GM12878 (cell line): Measurements from ENCODE around the gene MST1R. TPM values are rescaled to one million over a fixed set of nuclear protein-coding genes. Genes with fewer than 3 reads are reported as not detected.

Experiments
- ATAC-seq: fragments of 200-7000 bp; cut with Tn5 transposase; 3 replicates; pipeline ENCODE4 v1.9.1; 2020; ENCODE audit warnings: mild to moderate bottlenecking, moderate library complexity
- BruUV-seq: library from RNA; stranded (reverse); fragments of 400-500 nt; replicated peaks from 2 replicates; lab custom pipeline; 2021; lab: Mats Ljungman, UMichigan
- CTCF ChIA-PET: fragments of 300-600 bp; sonication (Branson Sonifier 250); formaldehyde crosslinking; extraction: SDS; loops from one replicate; lab custom pipeline; 2021; ENCODE audit warnings: inconsistent platforms; lab: Yijun Ruan, JAX
- POLR2A ChIA-PET: fragments of 350-600 bp; formaldehyde crosslinking; extraction: SDS; loops from one replicate; lab custom pipeline; 2021; ENCODE audit warnings: inconsistent platforms; lab: Charles Lee
- RAD21 ChIA-PET: fragments of 300-600 bp; sonication (Branson Sonifier 250); formaldehyde crosslinking; loops from one replicate; lab custom pipeline; 2023; ENCODE audit warnings: antibody characterized with exemption; ENCODE audit not compliant: unreplicated experiment; lab: Charles Lee
- SMC1A ChIA-PET: fragments of 300-600 bp; sonication (Branson Sonifier 250); formaldehyde crosslinking; loops from one replicate; lab custom pipeline; 2023; ENCODE audit not compliant: unreplicated experiment, uncharacterized antibody; lab: Charles Lee
- DNase-seq: peaks from one replicate; pipeline ENCODE4 v3.0.0-alpha.2; 2011; ENCODE audit warnings: low read depth, low spot score
- FAIRE-seq: peaks from 3 replicates; lab custom pipeline; 2011; peaks lifted over from hg19 to GRCh38; lab: Jason Lieb, UNC
- H2AFZ ChIP-seq: 2 replicates; pipeline ENCODE4 v1.6.0; 2011; ENCODE audit warnings: low read depth, low read length, control low read depth; ENCODE audit not compliant: control insufficient read depth
- H3K27ac ChIP-seq: 2 replicates; pipeline ENCODE4 v1.5.1; 2011; ENCODE audit warnings: control low read depth; ENCODE audit not compliant: control insufficient read depth, insufficient read depth
- H3K27me3 ChIP-seq, 2 experiments: replicated peaks in 1 of 2; 2 replicates each; pipeline versions ENCODE4 v1.6.0 to v1.6.1; 2011; ENCODE audit warnings: low read length in 1 of 2; ENCODE audit not compliant: control insufficient read depth in 2 of 2, insufficient read depth in 2 of 2
- H3K36me3 ChIP-seq, 2 experiments: 2 replicates each; pipeline ENCODE4 v1.5.1; 2011; ENCODE audit warnings: low read length in 1 of 2; ENCODE audit not compliant: control insufficient read depth in 2 of 2, insufficient read depth in 2 of 2
- H3K4me1 ChIP-seq: 2 replicates; pipeline ENCODE4 v1.6.1; 2011; ENCODE audit warnings: mild to moderate bottlenecking, low read length, moderate library complexity, mixed read lengths; ENCODE audit not compliant: control insufficient read depth, insufficient read depth
- H3K4me2 ChIP-seq: 2 replicates; pipeline ENCODE4 v1.6.0; 2011; ENCODE audit warnings: control low read depth; ENCODE audit not compliant: control insufficient read depth, insufficient read depth
- H3K4me3 ChIP-seq: fragments of 200-600 bp; sonication (generic); 2 replicates; pipeline ENCODE4 v1.5.1; 2016
- H3K79me2 ChIP-seq: 2 replicates; pipeline ENCODE4 v1.6.0; 2011; ENCODE audit warnings: low read length; ENCODE audit not compliant: control insufficient read depth, insufficient read depth
- H3K9ac ChIP-seq: 2 replicates; pipeline ENCODE4 v1.8.0; 2011; ENCODE audit warnings: low read length, control low read depth, mixed read lengths; ENCODE audit not compliant: control insufficient read depth, insufficient read depth
- H3K9me3 ChIP-seq: replicated peaks from 3 replicates; pipeline ENCODE4 v1.5.1; 2011; ENCODE audit warnings: mild to moderate bottlenecking, low read length; ENCODE audit not compliant: control insufficient read depth, insufficient read depth
- H4K20me1 ChIP-seq: 2 replicates; pipeline ENCODE4 v1.6.0; 2011; ENCODE audit not compliant: control insufficient read depth, insufficient read depth
- CHD1 ChIP-seq: IDR thresholded peaks from 2 replicates; pipeline ENCODE4 v1.6.1; 2012; ENCODE audit warnings: low read depth, low read length, improper control_type of control experiment
- CHD2 ChIP-seq: IDR thresholded peaks from 2 replicates; pipeline ENCODE4 v1.6.1; 2011; ENCODE audit warnings: low read depth, low read length, improper control_type of control experiment, borderline replicate concordance
- FOS ChIP-seq: IDR thresholded peaks from 3 replicates; pipeline ENCODE4 v1.6.1; 2011; ENCODE audit warnings: borderline replicate concordance; ENCODE audit not compliant: insufficient read length; ENCODE audit errors: extremely low read depth
- GATAD2B ChIP-seq: fragments of 450-650 bp; conservative IDR thresholded peaks from 2 replicates; pipeline ENCODE4 v1.6.1; 2017; ENCODE audit warnings: low read depth, mild to moderate bottlenecking, moderate library complexity
- MTA2 ChIP-seq: fragments of 450-650 bp; IDR thresholded peaks from 2 replicates; pipeline ENCODE4 v1.6.1; 2016; ENCODE audit warnings: low read depth, mild to moderate bottlenecking, moderate library complexity
- NFXL1 ChIP-seq: fragments of 450-650 bp; IDR thresholded peaks from 2 replicates; pipeline ENCODE4 v1.6.1; 2017; ENCODE audit warnings: antibody characterized with exemption, mild to moderate bottlenecking, borderline replicate concordance
- POLR2AphosphoS2 ChIP-seq: IDR thresholded peaks from 2 replicates; pipeline ENCODE4 v1.6.1; 2011; ENCODE audit warnings: low read depth, mild to moderate bottlenecking, low read length, improper control_type of control experiment, moderate library complexity
- POLR2AphosphoS5 ChIP-seq: IDR thresholded peaks from 2 replicates; pipeline ENCODE4 v1.6.1; 2011; ENCODE audit warnings: mild to moderate bottlenecking, low read length, inconsistent platforms
- RAD21 ChIP-seq: IDR thresholded peaks from 2 replicates; pipeline ENCODE4 v1.6.1; 2011; ENCODE audit warnings: mild to moderate bottlenecking, low read depth, low read length, moderate library complexity; ENCODE audit not compliant: insufficient read depth
- RELA ChIP-seq: fragments of 450-650 bp; IDR thresholded peaks from 2 replicates; pipeline ENCODE4 v1.8.0; 2014; ENCODE audit warnings: borderline replicate concordance; ENCODE audit not compliant: partially characterized antibody
- RUNX3 ChIP-seq: IDR thresholded peaks from 2 replicates; pipeline ENCODE4 v1.6.1; 2012; ENCODE audit warnings: low read length, inconsistent platforms
- TCF12 ChIP-seq: IDR thresholded peaks from 2 replicates; pipeline ENCODE4 v1.6.1; 2011; ENCODE audit warnings: low read depth, mild to moderate bottlenecking, low read length
- TCF3 ChIP-seq: IDR thresholded peaks from 2 replicates; pipeline ENCODE4 v1.6.1; 2012; ENCODE audit warnings: low read depth, mild to moderate bottlenecking, low read length, borderline replicate concordance; ENCODE audit not compliant: insufficient read depth
- WGBS: methylation state at CpG from one replicate; pipeline ENCODE4 v1.1.6; 2016; ENCODE audit warnings: low lambda C conversion rate; ENCODE audit not compliant: insufficient replicate concordance, insufficient coverage; ENCODE audit errors: missing lambda C conversion rate; 5-methylcytosine and 5-hydroxymethylcytosine counted together
- in situ Hi-C: fragments of 300-500 bp; cut with MboI; formaldehyde crosslinking; loops from 9 replicates; pipeline ENCODE4 v1.14.3; 2018; ENCODE audit warnings: mixed read lengths
- intact Hi-C: fragments of 100-400 bp; cut with micrococcal nuclease; formaldehyde crosslinking; loops from one replicate; pipeline ENCODE4 v1.14.2; 2022; ENCODE audit not compliant: unreplicated experiment
- polyA plus RNA-seq, 11 experiments: library from polyadenylated mRNA; depleted of rRNA in 4 of 11; unstranded in 6 of 11; stranded (reverse) in 5 of 11; fragments of >200 nt; fragmentation: Nextera tagmentation in 4 of 11; fragmentation: Illumina TruSeq in 1 of 11; extraction: Ambion mirVana in 4 of 11; extraction: Trizol in 1 of 11; gene quantifications; 1 replicate in 1 of 11; 2 replicates in 10 of 11; pipeline versions ENCODE4 v1.2.1 to v1.2.3, GENCODE V29; 2011 to 2016; ENCODE audit warnings: inconsistent platforms in 2 of 11, missing spikeins in 2 of 11, low read depth in 1 of 11
- total RNA-seq, 4 experiments: library from RNA; depleted of rRNA in 3 of 4; stranded (reverse); fragments of >200 nt in 3 of 4; fragmentation: Illumina TruSeq in 1 of 4; extraction: Trizol in 1 of 4; gene quantifications; 2 replicates each; pipeline versions ENCODE4 v1.2.1 to v1.2.3, GENCODE V29; 2013 to 2021
- TF ChIP-seq, protein P1 (sequence below): fragments of 450-650 bp; IDR thresholded peaks from 2 replicates; pipeline ENCODE4 v1.6.1; 2017; ENCODE audit warnings: low read depth, mild to moderate bottlenecking, moderate library complexity
- TF ChIP-seq, protein P2 (sequence below): fragments of 450-650 bp; IDR thresholded peaks from 2 replicates; pipeline ENCODE4 v1.6.1; 2017; ENCODE audit warnings: mild to moderate bottlenecking, moderate library complexity
- TF ChIP-seq, protein P3 (sequence below): IDR thresholded peaks from 2 replicates; pipeline ENCODE4 v1.6.1; 2011; ENCODE audit warnings: mild to moderate bottlenecking, low read depth, low read length, moderate library complexity; ENCODE audit not compliant: insufficient replicate concordance

The MST1R gene
- total and polyA plus RNA-seq, 10 of the 15 experiments (the other 5 are each of a cell fraction or from before 2014, with no cell fraction given): 0.40 to 5.6 (median 1.2) TPM

DNA sequence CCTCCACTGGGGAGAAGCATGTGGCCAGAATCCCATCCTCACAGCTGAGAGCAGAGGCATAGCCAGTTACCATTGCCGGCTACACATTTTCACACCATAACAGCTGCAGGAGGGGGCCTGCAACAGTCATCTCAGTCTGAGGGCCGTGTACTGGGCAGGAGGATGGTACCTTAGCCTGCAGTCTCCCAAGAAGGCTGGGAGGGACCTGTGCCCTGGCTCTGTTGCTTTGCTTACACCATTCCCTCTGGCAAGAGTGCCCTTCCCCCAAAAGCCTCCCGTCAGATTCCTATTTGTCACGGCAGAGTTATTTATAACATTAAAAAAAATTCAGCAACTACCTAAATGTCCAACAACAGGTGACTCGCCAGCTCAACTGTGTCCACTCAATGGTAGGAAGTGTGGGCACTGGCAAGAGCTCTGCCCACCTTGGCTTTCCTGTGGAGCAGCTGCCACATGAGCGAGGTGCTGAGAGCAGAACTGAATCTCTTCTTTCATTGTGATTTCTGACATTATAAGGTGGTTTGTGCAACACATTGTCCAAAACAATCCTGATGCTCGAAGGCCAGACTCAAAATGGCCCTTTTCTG, 38.4 kb downstream of the MST1R start:
- ChIA-PET SMC1A (no interaction called here), POLR2A (interaction anchor here (0.6 kb wide), 1 partner anchor 1011 kb away, joined by 3 read pairs; no protein-coding TSS in a partner anchor), CTCF (no interaction called here), RAD21 (no interaction called here)
- Histone ChIP-seq H3K36me3 (no peaks in the 10 kb centered on the region), H3K9ac (no peak overlapping the region), H3K4me3 (no peak overlapping the region), H2AFZ (no peak overlapping the region), H3K27ac (no peak overlapping the region), H3K4me2 (no peak overlapping the region), H3K79me2 (no peaks in the 10 kb centered on the region), H3K27me3 (peaks cover 5 to 8% of the 10 kb centered on the region in 2 experiments; a peak in 3 of 4 replicates), H4K20me1 (no peaks in the 10 kb centered on the region), H3K9me3 (no peaks in the 10 kb centered on the region), H3K4me1 (no peaks in the 10 kb centered on the region)
- FAIRE-seq: no peak
- 37% methylated on average over 7 of the region's 7 CpGs for WGBS
- ATAC-seq: no peak
- no TSS peak for BruUV-seq
- in situ Hi-C loops (no loop called here), intact Hi-C loops (no loop called here)
- DNase-seq: no peak
- TF ChIP-seq MTA2 (no peak), CHD2 (no peak), TCF3 (no peak), RAD21 (no peak), GATAD2B (no peak), CHD1 (no peak), RUNX3 (no peak), POLR2AphosphoS5 (no peak), RELA (no peak), POLR2AphosphoS2 (no peak), FOS (no peak), NFXL1 (no peak), TCF12 (no peak)
- TF ChIP-seq, protein P1, sequence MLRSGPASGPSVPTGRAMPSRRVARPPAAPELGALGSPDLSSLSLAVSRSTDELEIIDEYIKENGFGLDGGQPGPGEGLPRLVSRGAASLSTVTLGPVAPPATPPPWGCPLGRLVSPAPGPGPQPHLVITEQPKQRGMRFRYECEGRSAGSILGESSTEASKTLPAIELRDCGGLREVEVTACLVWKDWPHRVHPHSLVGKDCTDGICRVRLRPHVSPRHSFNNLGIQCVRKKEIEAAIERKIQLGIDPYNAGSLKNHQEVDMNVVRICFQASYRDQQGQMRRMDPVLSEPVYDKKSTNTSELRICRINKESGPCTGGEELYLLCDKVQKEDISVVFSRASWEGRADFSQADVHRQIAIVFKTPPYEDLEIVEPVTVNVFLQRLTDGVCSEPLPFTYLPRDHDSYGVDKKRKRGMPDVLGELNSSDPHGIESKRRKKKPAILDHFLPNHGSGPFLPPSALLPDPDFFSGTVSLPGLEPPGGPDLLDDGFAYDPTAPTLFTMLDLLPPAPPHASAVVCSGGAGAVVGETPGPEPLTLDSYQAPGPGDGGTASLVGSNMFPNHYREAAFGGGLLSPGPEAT: no peak
- TF ChIP-seq, protein P2, sequence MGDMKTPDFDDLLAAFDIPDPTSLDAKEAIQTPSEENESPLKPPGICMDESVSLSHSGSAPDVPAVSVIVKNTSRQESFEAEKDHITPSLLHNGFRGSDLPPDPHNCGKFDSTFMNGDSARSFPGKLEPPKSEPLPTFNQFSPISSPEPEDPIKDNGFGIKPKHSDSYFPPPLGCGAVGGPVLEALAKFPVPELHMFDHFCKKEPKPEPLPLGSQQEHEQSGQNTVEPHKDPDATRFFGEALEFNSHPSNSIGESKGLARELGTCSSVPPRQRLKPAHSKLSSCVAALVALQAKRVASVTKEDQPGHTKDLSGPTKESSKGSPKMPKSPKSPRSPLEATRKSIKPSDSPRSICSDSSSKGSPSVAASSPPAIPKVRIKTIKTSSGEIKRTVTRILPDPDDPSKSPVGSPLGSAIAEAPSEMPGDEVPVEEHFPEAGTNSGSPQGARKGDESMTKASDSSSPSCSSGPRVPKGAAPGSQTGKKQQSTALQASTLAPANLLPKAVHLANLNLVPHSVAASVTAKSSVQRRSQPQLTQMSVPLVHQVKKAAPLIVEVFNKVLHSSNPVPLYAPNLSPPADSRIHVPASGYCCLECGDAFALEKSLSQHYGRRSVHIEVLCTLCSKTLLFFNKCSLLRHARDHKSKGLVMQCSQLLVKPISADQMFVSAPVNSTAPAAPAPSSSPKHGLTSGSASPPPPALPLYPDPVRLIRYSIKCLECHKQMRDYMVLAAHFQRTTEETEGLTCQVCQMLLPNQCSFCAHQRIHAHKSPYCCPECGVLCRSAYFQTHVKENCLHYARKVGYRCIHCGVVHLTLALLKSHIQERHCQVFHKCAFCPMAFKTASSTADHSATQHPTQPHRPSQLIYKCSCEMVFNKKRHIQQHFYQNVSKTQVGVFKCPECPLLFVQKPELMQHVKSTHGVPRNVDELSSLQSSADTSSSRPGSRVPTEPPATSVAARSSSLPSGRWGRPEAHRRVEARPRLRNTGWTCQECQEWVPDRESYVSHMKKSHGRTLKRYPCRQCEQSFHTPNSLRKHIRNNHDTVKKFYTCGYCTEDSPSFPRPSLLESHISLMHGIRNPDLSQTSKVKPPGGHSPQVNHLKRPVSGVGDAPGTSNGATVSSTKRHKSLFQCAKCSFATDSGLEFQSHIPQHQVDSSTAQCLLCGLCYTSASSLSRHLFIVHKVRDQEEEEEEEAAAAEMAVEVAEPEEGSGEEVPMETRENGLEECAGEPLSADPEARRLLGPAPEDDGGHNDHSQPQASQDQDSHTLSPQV: no peak
- TF ChIP-seq, protein P3, sequence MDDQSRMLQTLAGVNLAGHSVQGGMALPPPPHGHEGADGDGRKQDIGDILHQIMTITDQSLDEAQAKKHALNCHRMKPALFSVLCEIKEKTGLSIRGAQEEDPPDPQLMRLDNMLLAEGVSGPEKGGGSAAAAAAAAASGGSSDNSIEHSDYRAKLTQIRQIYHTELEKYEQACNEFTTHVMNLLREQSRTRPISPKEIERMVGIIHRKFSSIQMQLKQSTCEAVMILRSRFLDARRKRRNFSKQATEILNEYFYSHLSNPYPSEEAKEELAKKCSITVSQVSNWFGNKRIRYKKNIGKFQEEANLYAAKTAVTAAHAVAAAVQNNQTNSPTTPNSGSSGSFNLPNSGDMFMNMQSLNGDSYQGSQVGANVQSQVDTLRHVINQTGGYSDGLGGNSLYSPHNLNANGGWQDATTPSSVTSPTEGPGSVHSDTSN: no peak
